Spinal cord (tissue), 10 donors: ENCODE results near the gene ISCU. TPM values are rescaled to one million over a fixed set of nuclear protein-coding genes. Genes with fewer than 3 reads are reported as not detected.

Experiments used
- DNase-seq, 6 donors: peaks; one replicate each; pipeline versions ENCODE4 v3.0.0 to v3.0.0-alpha.2; 2013 to 2015; ENCODE audit warnings: low spot score in 6 of 6, low read depth in 4 of 6
- H3K27ac ChIP-seq: one replicate; pipeline ENCODE4 v1.5.1; 2013; ENCODE audit warnings: low read depth, low read length, control low read depth
- H3K27me3 ChIP-seq: one replicate; pipeline ENCODE4 v1.6.1; 2013; ENCODE audit warnings: low read length; ENCODE audit not compliant: control insufficient read depth, insufficient read depth
- H3K36me3 ChIP-seq: one replicate; pipeline ENCODE4 v1.6.1; 2013; ENCODE audit warnings: low read length; ENCODE audit not compliant: control insufficient read depth, insufficient read depth
- H3K4me1 ChIP-seq: one replicate; pipeline ENCODE4 v1.6.1; 2013; ENCODE audit warnings: low read length; ENCODE audit not compliant: control insufficient read depth, insufficient read depth
- H3K4me3 ChIP-seq: one replicate; pipeline ENCODE4 v1.5.1; 2013; ENCODE audit warnings: low read depth, low read length, control low read depth
- H3K9me3 ChIP-seq: one replicate; pipeline ENCODE4 v1.6.1; 2013; ENCODE audit warnings: low read length; ENCODE audit not compliant: control insufficient read depth, insufficient read depth
- WGBS: methylation state at CpG from one replicate; pipeline ENCODE4 v1.1.5; 2013; ENCODE audit warnings: missing lambda C conversion rate; ENCODE audit not compliant: insufficient coverage; 5-methylcytosine and 5-hydroxymethylcytosine counted together
- long read RNA-seq, 4 donors: transcript quantifications; one replicate each; lab custom pipeline, GENCODE V29; 2026
- polyA plus RNA-seq, 2 donors: library from polyadenylated mRNA; unstranded; fragments of 120-200 nt; gene quantifications; one replicate each; pipeline ENCODE4 v1.2.1, GENCODE V29; 2013; ENCODE audit not compliant: insufficient read length in 2 of 2
- total RNA-seq, 2 donors: library from RNA; depleted of rRNA in 1 of 2; stranded (reverse); fragments of 120-200 nt in 1 of 2; fragments of >200 nt in 1 of 2; gene quantifications; one replicate each; pipeline versions ENCODE4 v1.2.3 to v1.2.4, GENCODE V29; 2013 to 2014
- donor health status: healthy.

The ISCU gene
- total RNA-seq: 100 to 1,000 TPM in 1 of 2 donors, 10 to 100 TPM in 1; 90.9 to 107 TPM
- 100 to 1,000 TPM; 109 to 112 TPM for polyA plus RNA-seq
- long read RNA-seq, donor 1, transcript ISCU-201 (5 exons, 994 nt): major isoform, 67 of 83 reads
- long read RNA-seq, donor 1, partial matches to known transcripts: 16 of 83 reads
- long read RNA-seq, donor 1, other reads (novel, unspliced or antisense): 0 of 83 reads
- long read RNA-seq, donor 2, transcript ISCU-201 (5 exons, 994 nt): major isoform, 36 of 37 reads
- long read RNA-seq, donor 2, partial matches to known transcripts: 0 of 37 reads
- long read RNA-seq, donor 2, other reads (novel, unspliced or antisense): 0 of 37 reads
- long read RNA-seq, donor 3, transcript ISCU-201 (5 exons, 994 nt): major isoform, 36 of 37 reads
- long read RNA-seq, donor 3, partial matches to known transcripts: 0 of 37 reads
- long read RNA-seq, donor 3, other reads (novel, unspliced or antisense): 0 of 37 reads
- long read RNA-seq, donor 4, transcript ISCU-201 (5 exons, 994 nt): major isoform, 82 of 101 reads
- long read RNA-seq, donor 4, partial matches to known transcripts: 16 of 101 reads
- long read RNA-seq, donor 4, other reads (novel, unspliced or antisense): 0 of 101 reads

GRCh38 chr12:108562348-108563135, at the start of gene ISCU:
TSS of gene ISCU (plus strand) at chr12:108562596. CDS start at chr12:108562623, 27 bp downstream.
- no peaks in the 10 kb centered on the region for H3K27me3 ChIP-seq
- peak; percentile 94 to 99 (median 97) for DNase-seq
- H3K9me3 ChIP-seq: no peaks in the 10 kb centered on the region
- under 1% methylated on average over 72 of the region's 72 CpGs for WGBS
- peaks cover 27% of the 10 kb centered on the region for H3K4me1 ChIP-seq
- H3K36me3 ChIP-seq: peaks cover 35% of the 10 kb centered on the region
- peak within 1 kb of the TSS; percentile 85 for H3K27ac ChIP-seq
- peak within 1 kb of the TSS; percentile 99 for H3K4me3 ChIP-seq

DNA sequence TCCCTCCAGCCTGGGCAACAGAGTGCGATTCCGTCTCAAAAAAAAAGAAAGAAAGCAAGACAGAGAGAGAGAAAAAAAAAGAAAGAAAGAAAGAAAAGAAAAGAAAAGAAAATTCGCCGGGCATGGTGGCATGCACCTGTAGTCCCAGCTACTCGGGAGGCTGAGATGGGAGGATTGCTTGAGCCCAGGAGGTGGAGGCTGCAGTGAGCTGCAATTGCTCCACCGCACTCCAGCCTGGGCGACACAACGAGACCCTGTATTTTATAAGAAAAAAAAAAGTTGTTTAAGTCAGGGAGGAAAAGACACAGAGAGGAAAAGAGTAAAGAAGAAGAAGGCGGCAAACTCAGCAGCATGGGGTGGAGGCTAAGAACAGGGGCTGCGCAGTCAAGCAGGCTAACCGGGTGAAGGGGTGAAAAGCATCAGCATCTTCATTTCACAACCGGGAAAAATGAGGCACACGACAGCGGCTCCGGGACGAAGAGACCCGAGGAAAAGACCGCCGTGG, 47.9 kb upstream of the ISCU start:
- Histone ChIP-seq H3K9me3 (no peaks in the 10 kb centered on the region), H3K36me3 (peaks cover 29% of the 10 kb centered on the region), H3K27ac (no peak overlapping the region), H3K4me3 (peak overlapping the region; percentile 48), H3K27me3 (no peaks in the 10 kb centered on the region), H3K4me1 (peaks cover 31% of the 10 kb centered on the region)
- no peak for DNase-seq
- 28% methylated on average over 19 of the region's 19 CpGs for WGBS

DNA sequence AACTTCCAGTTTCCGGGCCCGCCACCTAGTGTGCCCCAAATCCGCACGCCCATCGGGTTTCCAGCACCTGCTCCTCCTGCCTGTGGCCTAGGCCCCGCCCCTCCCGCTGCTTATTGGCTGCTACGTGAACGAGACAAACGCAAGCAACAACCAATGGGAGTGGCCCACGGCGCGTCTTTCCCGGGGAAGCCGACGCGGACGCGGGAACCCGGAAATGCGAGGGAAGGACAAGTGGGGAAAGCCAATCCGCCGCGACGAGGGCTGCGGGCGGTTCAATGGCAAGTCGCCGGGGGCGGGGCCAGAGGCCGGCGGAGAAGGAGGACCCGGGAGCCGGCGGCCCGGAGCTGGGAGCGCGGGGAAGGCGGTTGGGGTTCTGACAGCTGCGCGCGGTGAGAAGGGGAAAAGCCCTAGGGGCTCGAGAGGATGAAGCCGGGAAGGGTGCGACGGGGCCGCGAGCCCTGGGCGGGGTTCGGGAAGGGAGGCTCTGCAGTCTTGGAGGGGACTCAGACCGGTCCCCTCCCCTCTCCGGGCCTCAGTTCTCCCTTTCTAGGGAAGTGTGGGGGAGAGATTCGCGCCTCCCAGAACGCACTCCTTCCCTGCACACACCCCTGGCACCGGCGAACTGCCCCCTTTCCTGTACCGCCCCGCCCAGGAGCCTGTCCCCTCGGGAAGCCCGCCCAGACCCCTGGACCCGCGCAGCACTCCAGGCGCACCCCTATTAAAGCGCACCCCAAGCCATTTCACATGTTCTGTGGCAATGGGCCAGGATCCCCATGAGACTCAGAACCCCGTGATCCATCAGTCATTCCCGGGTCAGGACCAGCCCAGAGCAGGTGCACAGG, 47.2 kb upstream of the ISCU start, which contains the start of gene FICD:
FICD (plus strand) TSS at position 305 of the 842 bp plus-strand sequence. CDS start 1,696 bp downstream, outside the sequence.
- under 1% methylated on average over 61 of the region's 67 CpGs for WGBS
- Histone ChIP-seq H3K4me3 (peak within 1 kb of the TSS; percentile 89), H3K27me3 (no peaks in the 10 kb centered on the region), H3K9me3 (no peaks in the 10 kb centered on the region), H3K36me3 (peaks cover 35% of the 10 kb centered on the region), H3K4me1 (peaks cover 31% of the 10 kb centered on the region), H3K27ac (peak within 1 kb of the TSS; percentile 25)
- DNase-seq: peak; percentile 96 to 100 (median 99)

- Histone ChIP-seq H3K27me3 (no peaks in the 10 kb centered on the region), H3K4me1 (peaks cover 31% of the 10 kb centered on the region), H3K27ac (no peak overlapping the region), H3K4me3 (peak overlapping the region; percentile 89), H3K9me3 (no peaks in the 10 kb centered on the region), H3K36me3 (peaks cover 43% of the 10 kb centered on the region)
- 83% methylated on average over 4 of the region's 5 CpGs for WGBS
- DNase-seq: no peak
Observed at GRCh38 chr12:108515916-108516315, 46.5 kb upstream of the ISCU start.

DNA sequence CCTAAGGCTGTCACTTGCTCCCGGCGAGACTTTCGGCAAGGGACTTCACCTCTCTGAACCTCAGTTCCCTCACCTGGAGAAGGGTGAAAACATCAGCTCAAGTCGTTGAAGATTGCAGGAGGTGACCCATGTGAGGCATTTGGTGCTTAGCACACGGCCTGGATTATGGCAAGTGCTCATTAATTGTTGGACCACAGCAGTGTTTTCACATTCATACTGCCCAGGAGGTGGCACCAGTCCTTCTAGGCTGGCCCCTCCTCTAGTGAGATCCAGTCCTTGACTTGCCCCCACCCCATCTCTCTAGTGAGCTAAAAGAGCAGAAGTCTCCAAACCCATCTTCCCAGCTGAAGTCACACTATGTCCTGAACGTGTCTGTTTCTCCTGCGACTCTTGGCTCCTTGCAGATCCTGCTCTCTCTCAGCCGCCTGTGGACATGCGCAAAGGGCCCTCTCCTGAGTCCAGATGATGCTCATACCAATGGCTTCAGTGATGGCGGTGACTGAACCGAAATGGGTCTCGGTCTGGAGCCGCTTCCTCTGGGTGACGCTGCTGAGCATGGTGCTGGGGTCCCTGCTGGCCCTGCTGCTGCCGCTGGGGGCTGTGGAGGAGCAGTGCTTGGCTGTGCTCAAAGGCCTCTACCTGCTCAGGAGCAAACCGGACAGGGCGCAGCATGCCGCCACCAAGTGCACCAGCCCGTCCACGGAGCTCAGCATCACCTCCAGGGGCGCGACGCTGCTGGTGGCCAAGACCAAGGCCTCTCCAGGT, 45.7 kb upstream of the ISCU start:
- no peak overlapping the region for H3K27ac ChIP-seq
- DNase-seq: no peak
- H3K4me3 ChIP-seq: no peak overlapping the region
- H3K36me3 ChIP-seq: peaks cover 46% of the 10 kb centered on the region
- H3K4me1 ChIP-seq: peaks cover 26% of the 10 kb centered on the region
- 82% methylated on average over 23 of the region's 23 CpGs for WGBS
- H3K27me3 ChIP-seq: no peaks in the 10 kb centered on the region
- no peaks in the 10 kb centered on the region for H3K9me3 ChIP-seq

DNA sequence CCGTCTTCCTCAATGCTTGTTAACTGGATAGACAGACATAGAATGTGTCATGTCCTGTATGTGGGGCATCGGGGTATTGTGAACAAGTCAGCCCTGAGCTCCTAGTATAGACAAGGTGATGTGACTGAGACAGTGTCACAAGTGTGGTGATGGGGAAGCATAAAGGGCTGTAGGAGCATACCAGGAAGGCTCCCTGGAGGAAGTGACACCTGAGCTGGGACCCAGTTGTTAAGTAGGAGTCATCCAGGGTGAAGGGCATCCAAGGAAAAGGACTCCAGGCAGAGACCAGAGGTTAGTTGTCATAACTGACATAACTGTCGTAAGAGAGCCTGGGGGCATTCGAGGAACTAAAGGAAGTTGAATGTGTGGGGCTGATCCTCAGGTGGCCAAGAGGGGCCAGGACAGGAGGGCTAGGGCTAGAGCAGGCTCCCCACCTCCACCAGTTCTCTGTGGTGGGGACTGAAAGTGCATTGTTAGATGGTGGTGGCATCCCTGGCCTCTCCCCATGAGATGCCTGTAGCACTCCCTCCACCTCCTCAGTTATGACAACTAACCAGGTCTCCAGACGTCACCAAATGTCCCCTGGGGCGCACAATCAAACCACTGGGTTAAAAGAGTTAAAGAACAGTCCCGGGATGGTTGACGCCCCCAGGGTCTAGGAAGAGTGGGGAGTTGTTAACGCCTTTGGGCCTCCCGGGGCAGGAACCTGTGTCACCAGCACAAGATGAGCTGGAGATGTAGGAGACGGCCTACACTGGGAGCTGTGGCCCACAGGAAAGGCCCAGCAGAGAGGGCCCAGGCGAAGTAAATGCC, 44.9 kb upstream of the ISCU start:
- Histone ChIP-seq H3K36me3 (peaks cover 49% of the 10 kb centered on the region), H3K27me3 (no peaks in the 10 kb centered on the region), H3K4me1 (peaks cover 21% of the 10 kb centered on the region), H3K27ac (no peak overlapping the region), H3K9me3 (no peaks in the 10 kb centered on the region), H3K4me3 (no peak overlapping the region)
- no peak for DNase-seq
- WGBS: 86% methylated on average over 9 of the region's 12 CpGs

- Histone ChIP-seq H3K9me3 (no peaks in the 10 kb centered on the region), H3K27ac (no peak overlapping the region), H3K36me3 (peaks cover 52% of the 10 kb centered on the region), H3K27me3 (no peaks in the 10 kb centered on the region), H3K4me1 (peaks cover 21% of the 10 kb centered on the region), H3K4me3 (no peak overlapping the region)
- WGBS: 96% methylated on average over 24 of the region's 24 CpGs
- DNase-seq: no peak
Observed at GRCh38 chr12:108518101-108518715, 44.2 kb upstream of the ISCU start.
